Measurements from ENCODE around the gene KNDC1.

The KNDC1 gene

DNA sequence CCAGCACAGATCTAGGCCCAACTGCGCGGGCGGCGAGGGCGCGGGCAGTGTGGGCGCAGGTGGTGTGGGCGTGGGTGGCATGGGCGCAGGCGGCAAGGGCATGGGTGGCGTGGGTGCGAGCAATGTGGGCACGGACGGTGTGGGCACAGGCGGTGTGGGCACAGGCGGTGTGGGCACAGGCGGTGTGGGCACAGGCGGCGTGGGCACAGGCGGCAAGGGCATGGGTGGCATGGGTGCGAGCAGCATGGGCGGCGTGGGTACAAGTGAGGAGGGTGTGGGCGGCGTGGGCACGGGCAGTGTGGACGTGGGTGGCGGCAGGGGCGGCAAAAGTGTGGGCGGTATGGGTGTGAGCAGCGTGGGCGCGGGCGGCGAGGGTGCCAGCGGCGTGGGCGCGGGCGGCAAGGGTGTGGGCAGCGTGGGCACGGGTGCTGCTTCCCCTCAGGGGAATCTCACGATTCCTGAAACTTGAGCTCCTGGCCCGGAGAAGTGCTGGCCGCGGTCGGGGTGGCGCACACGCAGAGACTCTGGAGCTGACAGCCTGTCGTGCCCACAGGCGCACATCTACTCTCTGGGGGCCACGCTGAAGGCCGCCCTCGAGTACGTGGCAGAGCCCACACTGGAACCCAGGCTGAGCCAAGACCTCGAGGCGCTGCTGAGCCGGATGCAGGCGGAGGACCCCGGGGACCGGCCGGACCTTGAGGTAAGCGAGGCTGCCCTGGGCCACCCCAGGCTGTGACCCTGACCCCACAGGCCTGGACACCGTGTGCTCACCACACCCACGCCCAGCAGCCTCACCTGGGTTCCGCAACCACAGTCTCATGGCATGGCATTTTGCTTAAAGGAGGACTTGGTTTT, 23.0 kb downstream of the KNDC1 start:
- no peak for DNase-seq (ENCODE audit: low read depth in 1 of 2, low spot score in 1 of 2)
- no peak for TF ChIP-seq JUND (IDR thresholded peaks at IDR 0.05; ENCODE audit: low read depth)
- in situ Hi-C loops (cut with HindIII; ENCODE audit: low pct_unique_long_range_greater_than_20kb, low sequenced_read_pairs): no loop called here

DNA sequence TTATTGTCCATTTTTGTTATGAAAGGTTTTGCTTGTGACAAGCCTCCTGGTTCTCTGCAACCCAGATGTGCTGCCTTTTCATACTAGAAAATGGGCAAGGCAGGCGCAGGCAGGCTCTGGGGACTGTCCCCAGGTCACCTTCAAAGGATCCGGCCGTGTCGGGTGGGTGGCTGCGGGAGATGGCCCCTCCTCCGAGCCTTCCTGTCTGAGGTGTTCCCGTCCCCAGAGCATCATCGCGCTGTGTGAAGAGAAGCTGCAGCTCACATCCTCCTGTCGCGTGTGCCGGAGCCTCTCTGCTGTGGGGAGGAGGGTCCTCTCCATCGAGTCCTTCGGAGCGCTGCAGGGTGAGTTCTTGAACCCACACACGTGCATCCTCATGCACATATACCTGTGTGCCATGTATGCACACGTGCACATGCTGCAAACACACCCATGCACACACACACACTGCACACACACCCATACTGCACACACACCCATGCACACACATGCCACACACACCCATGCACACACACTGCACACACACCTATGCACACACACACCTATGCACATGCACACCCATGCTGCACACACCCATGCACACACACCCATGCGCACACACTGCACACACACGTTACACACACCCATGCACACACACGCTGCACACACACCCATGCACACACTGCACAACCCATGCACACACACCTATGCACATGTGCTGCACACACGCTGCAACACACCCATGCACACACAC, 23.8 kb downstream of the KNDC1 start:
- in situ Hi-C loops (cut with HindIII; ENCODE audit: low pct_unique_long_range_greater_than_20kb, low sequenced_read_pairs): no loop called here
- TF ChIP-seq JUND (IDR thresholded peaks at IDR 0.05; ENCODE audit: low read depth): no peak
- DNase-seq (ENCODE audit: low read depth in 1 of 2, low spot score in 1 of 2): no peak

DNA sequence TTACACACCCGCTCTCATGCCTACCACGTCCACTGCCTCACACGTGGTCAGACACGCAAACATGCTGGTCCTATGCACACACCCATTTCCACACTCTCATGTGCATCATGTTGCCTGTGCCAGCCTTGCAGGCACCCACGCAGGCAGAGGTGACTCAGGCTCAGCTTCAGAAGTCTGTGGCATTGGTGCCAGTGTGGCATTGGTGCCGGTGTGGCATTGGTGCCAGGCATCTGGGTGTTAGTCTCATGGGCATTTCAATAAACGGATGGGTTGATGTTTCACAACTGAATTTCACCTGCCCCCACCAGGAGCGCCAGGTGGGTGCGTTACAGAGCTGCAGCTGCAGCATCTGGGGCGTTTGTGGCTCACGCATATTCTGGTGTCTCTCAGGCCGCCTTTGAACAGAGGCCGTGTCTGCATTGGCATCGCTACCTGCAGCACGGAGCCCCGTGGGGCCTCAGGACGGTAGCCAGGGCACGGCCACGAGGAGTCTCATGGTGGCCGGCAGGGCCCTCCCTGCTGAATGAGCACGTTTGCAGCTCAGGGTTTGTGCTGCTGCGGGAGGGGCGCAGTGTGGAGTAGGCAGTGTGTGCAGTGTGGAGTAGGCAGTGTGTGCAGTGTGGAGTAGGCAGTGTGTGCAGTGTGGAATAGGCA, 24.7 kb downstream of the KNDC1 start:
- in situ Hi-C loops (cut with HindIII; ENCODE audit: low pct_unique_long_range_greater_than_20kb, low sequenced_read_pairs): no loop called here
- no peak for DNase-seq (ENCODE audit: low read depth in 1 of 2, low spot score in 1 of 2)
- TF ChIP-seq JUND (IDR thresholded peaks at IDR 0.05; ENCODE audit: low read depth): no peak

DNA sequence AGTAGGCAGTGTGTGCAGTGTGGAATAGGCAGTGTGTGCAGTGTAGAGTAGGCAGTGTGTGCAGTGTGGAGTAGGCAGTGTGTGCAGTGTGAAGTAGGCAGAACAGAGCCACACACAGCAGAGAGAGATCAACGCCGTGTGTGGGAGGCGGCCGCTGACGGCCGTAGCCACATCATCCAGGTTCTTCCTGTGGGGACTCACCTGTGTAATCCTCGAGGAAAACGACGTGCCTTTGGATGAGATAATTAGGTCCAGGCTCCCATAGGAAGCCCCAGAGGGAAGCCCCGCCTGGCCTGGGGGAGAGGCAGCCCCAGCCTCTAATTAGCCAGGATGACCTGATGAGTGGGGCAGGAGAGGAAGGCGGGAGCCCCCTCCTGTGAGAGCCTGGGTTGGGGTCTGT, 25.4 kb downstream of the KNDC1 start:
- DNase-seq (ENCODE audit: low read depth in 1 of 2, low spot score in 1 of 2): no peak
- in situ Hi-C loops (cut with HindIII; ENCODE audit: low pct_unique_long_range_greater_than_20kb, low sequenced_read_pairs): no loop called here

DNA sequence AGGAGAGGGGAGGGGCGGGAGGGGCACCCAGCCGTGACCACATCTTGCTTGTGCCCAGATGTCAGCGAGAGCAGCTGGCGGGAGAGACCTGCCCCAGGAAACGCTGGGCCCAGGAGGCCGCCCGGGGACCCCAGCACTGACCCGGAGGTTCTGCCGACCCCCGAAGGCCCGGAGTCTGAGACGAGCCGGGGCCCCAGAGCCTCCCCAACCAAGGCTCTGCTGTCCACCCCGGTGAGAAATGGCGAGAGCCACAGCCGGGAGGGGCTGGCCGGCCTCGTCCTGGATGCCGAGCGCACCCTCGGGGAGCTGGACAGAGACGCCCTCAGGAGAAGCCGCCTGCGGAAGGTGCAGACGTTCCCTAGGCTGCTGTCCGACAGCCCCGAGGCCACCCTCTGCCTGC, 25.9 kb downstream of the KNDC1 start:
- no peak for TF ChIP-seq JUND (IDR thresholded peaks at IDR 0.05; ENCODE audit: low read depth)
- DNase-seq (ENCODE audit: low read depth in 1 of 2, low spot score in 1 of 2): no peak
- in situ Hi-C loops (cut with HindIII; ENCODE audit: low pct_unique_long_range_greater_than_20kb, low sequenced_read_pairs): no loop called here

More for the DNA sequence above, 25.4 kb downstream of the KNDC1 start:
- TF ChIP-seq JUND (IDR thresholded peaks at IDR 0.05; ENCODE audit: low read depth): no peak

DNA sequence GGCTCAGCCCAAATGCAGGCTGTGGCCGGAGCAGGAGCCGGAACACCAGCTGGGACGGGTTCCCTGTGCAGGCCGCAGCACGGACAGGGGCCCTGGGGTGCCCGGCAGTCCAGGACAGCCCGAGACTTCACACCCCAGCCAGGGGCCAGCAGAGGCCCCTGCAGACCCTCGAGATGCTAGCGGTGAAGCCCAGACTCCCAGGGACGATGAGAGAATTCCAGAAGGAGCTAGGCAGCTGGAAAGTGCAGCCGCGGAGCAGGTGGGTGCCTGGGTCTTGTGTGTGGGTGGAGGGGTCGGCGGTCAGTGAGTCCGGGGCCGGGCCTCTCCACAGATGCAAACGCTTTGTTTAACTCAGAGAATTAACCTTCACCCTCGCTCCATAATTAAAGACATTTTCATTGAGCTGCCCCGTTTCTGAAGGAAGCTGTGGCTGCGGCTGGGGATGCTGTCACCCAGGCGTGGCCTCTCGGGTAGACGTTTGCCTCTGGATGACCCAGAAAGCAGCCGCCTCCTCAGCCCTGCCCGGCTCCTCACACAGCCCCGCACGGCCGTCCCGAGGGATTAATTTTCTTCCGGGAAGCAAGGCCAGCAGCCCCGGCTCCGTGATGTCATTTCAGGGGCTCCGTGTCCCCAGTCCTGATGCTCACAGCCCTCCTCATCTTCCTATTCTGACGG, 26.5 kb downstream of the KNDC1 start:
- no peak for DNase-seq (ENCODE audit: low read depth in 1 of 2, low spot score in 1 of 2)
- in situ Hi-C loops (cut with HindIII; ENCODE audit: low pct_unique_long_range_greater_than_20kb, low sequenced_read_pairs): no loop called here
- TF ChIP-seq JUND (IDR thresholded peaks at IDR 0.05; ENCODE audit: low read depth): no peak

DNA sequence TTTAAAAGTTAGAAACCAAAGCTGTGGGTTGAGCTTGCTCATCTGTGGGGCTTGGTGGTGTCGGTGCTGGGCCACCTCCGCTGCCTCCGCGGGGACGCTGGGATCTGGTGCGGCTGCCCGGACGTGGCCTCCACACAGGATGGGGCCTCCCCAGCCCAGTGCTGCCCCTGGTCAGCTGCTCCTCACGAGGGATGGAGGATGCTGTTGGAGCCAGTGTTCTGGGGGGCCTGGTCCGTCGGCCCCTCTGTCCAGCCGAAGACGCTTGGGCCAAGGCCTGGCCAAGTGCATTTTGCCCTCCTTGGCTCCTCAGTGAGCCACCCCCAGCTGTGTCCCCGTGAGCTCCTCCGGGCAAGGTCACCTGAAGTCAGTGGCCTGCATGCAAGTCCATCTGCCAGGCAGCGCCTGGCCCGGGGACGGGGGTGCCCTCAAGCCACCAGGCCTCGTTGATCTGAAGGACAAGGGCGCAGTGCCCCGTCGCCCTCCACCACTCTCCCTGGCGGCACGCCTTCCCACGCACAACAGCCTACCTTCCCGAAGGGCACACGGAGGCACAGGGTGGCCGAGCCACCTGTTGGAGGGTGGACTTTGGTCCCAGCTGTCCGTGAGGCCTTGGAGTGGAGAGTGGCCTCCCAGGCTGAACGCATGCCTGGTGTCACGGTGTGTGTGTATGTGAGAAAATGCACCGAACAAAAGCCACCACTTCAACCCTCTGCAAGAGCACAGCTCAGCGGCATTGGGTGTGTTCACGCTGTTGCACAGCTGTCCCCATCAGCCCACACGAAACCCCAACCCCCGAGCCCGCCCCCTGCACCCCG, 27.3 kb downstream of the KNDC1 start:
- DNase-seq (ENCODE audit: low read depth in 1 of 2, low spot score in 1 of 2): no peak
- in situ Hi-C loops (cut with HindIII; ENCODE audit: low pct_unique_long_range_greater_than_20kb, low sequenced_read_pairs): no loop called here
- no peak for TF ChIP-seq JUND (IDR thresholded peaks at IDR 0.05; ENCODE audit: low read depth)

DNA sequence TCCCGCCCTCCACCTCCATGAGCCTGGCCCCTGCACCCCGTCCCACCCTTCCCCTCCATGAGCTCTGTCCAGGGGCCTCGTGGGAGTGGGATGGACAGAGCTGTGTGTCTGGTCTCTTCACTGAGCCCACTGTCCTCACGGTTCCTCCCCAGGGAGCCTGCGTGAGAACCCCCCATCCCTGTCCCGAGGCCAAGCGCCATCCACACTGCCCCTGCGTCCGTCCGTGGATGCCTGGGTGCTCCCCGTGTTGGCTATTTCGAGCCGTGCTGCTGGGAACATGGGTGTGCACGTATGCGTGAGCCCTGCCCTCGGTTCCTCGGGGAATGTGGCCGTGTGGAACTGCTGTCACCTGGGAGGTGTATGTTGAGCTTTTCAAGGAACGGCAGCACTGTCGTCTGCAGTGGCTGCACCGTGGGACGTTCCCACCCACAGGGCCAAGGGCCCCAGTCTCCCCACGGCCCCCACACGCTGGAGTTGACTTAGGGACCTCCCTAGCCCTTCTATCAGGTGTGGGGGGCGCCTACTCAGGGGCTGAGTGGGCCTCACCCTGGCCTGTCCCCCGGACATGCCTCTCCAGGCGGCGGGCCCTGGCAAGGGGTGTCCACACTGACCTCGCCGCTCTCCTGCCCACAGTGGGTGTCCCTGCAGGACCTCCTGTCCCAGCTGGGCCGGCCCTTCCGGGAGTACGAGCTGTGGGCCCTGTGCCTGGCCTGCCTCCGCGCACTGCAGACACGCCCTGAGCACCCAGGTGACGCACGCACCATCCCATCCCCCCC, 28.1 kb downstream of the KNDC1 start:
- in situ Hi-C loops (cut with HindIII; ENCODE audit: low pct_unique_long_range_greater_than_20kb, low sequenced_read_pairs): no loop called here
- no peak for TF ChIP-seq JUND (IDR thresholded peaks at IDR 0.05; ENCODE audit: low read depth)
- no peak for DNase-seq (ENCODE audit: low read depth in 1 of 2, low spot score in 1 of 2)

DNA sequence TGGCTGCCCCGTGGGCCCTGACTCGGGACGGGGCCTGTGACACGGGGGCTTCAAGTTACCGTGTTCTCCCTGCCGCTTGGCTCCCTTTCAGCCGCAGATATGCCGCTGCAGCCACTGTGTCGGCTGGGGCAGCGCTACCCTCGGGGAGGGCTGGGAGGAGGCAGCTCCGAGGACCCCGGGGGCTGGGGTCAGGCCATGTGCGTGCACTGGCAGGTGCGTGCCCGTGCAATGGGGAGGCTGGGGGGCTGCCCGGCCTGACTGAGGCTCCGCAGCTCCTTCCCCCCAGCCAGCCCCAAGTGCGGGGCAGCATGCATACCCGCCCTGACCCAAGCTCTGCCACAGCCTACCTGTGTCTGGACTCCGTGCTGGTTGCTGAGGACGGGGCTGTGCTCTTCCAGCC, 29.2 kb downstream of the KNDC1 start:
- no peak for TF ChIP-seq JUND (IDR thresholded peaks at IDR 0.05; ENCODE audit: low read depth)
- no peak for DNase-seq (ENCODE audit: low read depth in 1 of 2, low spot score in 1 of 2)
- in situ Hi-C loops (cut with HindIII; ENCODE audit: low pct_unique_long_range_greater_than_20kb, low sequenced_read_pairs): no loop called here

DNA sequence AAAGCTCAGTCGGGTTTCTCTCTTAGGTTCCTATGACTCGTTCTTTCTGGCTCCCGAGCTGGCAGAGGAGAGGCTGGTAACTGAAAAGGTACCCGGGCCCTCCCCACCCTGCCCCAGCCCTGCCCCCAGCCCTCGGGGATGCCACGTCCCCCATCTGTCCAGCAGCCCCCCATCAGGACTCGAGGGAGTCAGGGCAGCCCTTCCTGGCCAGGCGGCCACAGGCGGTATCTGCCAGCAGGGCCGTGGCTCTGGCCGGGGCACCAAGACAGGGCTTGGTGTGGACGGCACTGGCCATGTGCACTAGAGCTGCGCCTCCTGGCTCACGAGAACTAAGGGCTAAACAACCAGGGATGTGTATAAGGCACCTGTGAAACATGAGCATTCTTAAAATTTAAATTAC, 29.7 kb downstream of the KNDC1 start:
- TF ChIP-seq JUND (IDR thresholded peaks at IDR 0.05; ENCODE audit: low read depth): no peak
- no peak for DNase-seq (ENCODE audit: low read depth in 1 of 2, low spot score in 1 of 2)
- in situ Hi-C loops (cut with HindIII; ENCODE audit: low pct_unique_long_range_greater_than_20kb, low sequenced_read_pairs): no loop called here

DNA sequence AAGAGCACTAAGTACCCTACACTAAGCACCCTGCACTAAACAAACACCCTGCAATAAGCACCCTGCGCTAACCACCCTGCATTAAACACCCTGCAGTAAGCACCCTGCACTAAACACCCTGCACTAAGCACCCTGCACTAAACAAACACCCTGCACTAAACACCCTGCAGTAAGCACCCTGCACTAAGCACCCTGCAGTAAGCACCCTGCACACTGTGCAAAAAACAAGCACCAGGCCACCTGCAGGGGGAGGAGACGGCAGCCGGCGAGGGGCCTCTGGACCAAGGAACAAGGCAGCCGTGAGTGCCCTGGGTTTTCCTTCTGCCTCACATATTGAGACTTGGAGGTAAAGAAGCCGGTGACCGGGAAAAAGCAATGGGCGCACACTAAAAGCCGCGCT, 30.2 kb downstream of the KNDC1 start:
- DNase-seq (ENCODE audit: low read depth in 1 of 2, low spot score in 1 of 2): no peak
- in situ Hi-C loops (cut with HindIII; ENCODE audit: low pct_unique_long_range_greater_than_20kb, low sequenced_read_pairs): no loop called here
- TF ChIP-seq JUND (IDR thresholded peaks at IDR 0.05; ENCODE audit: low read depth): no peak
